ENCODE data around the gene OFD1. TPM values are rescaled to one million over a fixed set of nuclear protein-coding genes. Genes with fewer than 3 reads are reported as not detected.
A peak's percentile ranks its signal among the peaks of the same experiment; 100 is the strongest.

Gene OFD1
- total and polyA plus RNA-seq, 2 donors (not counting 3 experiments of a cell fraction or from before 2014, with no cell fraction given): 4.7 to 12.0 TPM

- H3K9ac ChIP-seq (replicated peaks; ENCODE audit: extremely low read depth, insufficient read depth, low read length): no peak overlapping the region
- H3K27me3 ChIP-seq (ENCODE audit: control insufficient read depth in 2 of 2, insufficient read depth in 2 of 2, low read length in 2 of 2): no peaks in the 10 kb centered on the region
- peaks cover 0 to 2% of the 10 kb centered on the region in 2 experiments for H3K36me3 ChIP-seq (ENCODE audit: control insufficient read depth in 2 of 2, extremely low read depth in 1 of 2, insufficient read depth in 2 of 2, low read length in 2 of 2)
- no peaks in the 10 kb centered on the region for H3K79me2 ChIP-seq (ENCODE audit: control insufficient read depth, insufficient read depth, low read length)
- CTCF ChIA-PET: interaction anchor here (1.5 kb wide), 1 partner anchor 13 kb away, joined by 5 read pairs; no protein-coding TSS in a partner anchor
- H3K9me3 ChIP-seq (replicated peaks; ENCODE audit: control insufficient read depth, insufficient read depth, low read length): no peaks in the 10 kb centered on the region
- H3K27ac ChIP-seq (ENCODE audit: insufficient read depth, low read depth, low read length): no peak overlapping the region
- TF ChIP-seq MAX (IDR thresholded peaks at IDR 0.05; ENCODE audit: insufficient read depth, insufficient read length) (no peak), JUN (IDR thresholded peaks at IDR 0.05; ENCODE audit: borderline replicate concordance, insufficient read depth, insufficient read length, low read depth) (no peak), EZH2 (IDR thresholded peaks at IDR 0.05; ENCODE audit: borderline replicate concordance, low read depth, low read length, severe bottlenecking) (no peak), CTCF (IDR thresholded peaks at IDR 0.05; ENCODE audit: extremely low read depth in 1 of 2, insufficient read depth in 1 of 2, low read depth in 1 of 2, low read length in 2 of 2) (no peak), FOS (IDR thresholded peaks at IDR 0.05; ENCODE audit: borderline replicate concordance, insufficient read depth, low read length) (no peak)
- POLR2A ChIA-PET: no interaction called here
- no peak overlapping the region for H3K4me3 ChIP-seq (replicated peaks in 1 of 3; ENCODE audit: insufficient read depth in 1 of 3, low read depth in 1 of 3, low read length in 3 of 3)
- no peaks in the 10 kb centered on the region for H4K20me1 ChIP-seq (replicated peaks; ENCODE audit: control insufficient read depth, extremely low read depth, insufficient read depth, low read length)
- dilution Hi-C loops (cut with MboI; ENCODE audit: extremely low pct_ligation_motif_present, low sequenced_read_pairs): no loop called here
- no peaks in the 10 kb centered on the region for H3K4me1 ChIP-seq (ENCODE audit: control insufficient read depth, extremely low read depth, insufficient read depth, low read length)
- H2AFZ ChIP-seq (ENCODE audit: low read depth, low read length): no peak overlapping the region
- DNase-seq (ENCODE audit: low read depth, low spot score): no peak
- FAIRE-seq: no peak
- intact Hi-C loops (cut with micrococcal nuclease): no loop called here
- no TSS peak for BruUV-seq (replicated peaks)
- no peak overlapping the region for H3K4me2 ChIP-seq (ENCODE audit: insufficient read depth, low read length)
- no peaks in the 10 kb centered on the region for H3K9me1 ChIP-seq (replicated peaks; ENCODE audit: control insufficient read depth, extremely low read depth, insufficient read depth, low read length)
Observed at GRCh38 chrX:13763489-13763888, 28.9 kb downstream of the OFD1 start.

- no peaks in the 10 kb centered on the region for H3K9me1 ChIP-seq (replicated peaks; ENCODE audit: control insufficient read depth, extremely low read depth, insufficient read depth, low read length)
- no peak overlapping the region for H3K4me3 ChIP-seq (replicated peaks in 1 of 3; ENCODE audit: insufficient read depth in 1 of 3, low read depth in 1 of 3, low read length in 3 of 3)
- no peak for TF ChIP-seq EZH2 (IDR thresholded peaks at IDR 0.05; ENCODE audit: borderline replicate concordance, low read depth, low read length, severe bottlenecking)
- TF ChIP-seq MAX (IDR thresholded peaks at IDR 0.05; ENCODE audit: insufficient read depth, insufficient read length): no peak
- no peak for TF ChIP-seq JUN (IDR thresholded peaks at IDR 0.05; ENCODE audit: borderline replicate concordance, insufficient read depth, insufficient read length, low read depth)
- no peak for TF ChIP-seq FOS (IDR thresholded peaks at IDR 0.05; ENCODE audit: borderline replicate concordance, insufficient read depth, low read length)
- TF ChIP-seq GATA2 (IDR thresholded peaks at IDR 0.05; ENCODE audit: insufficient read depth, insufficient read length, low read depth, low read length): no peak
- no peak for TF ChIP-seq MYC (IDR thresholded peaks at IDR 0.05; ENCODE audit: low read depth, low read length)
- no peak for TF ChIP-seq POLR2AphosphoS5 (IDR thresholded peaks at IDR 0.05; ENCODE audit: insufficient read depth, low read depth, low read length)
- TF ChIP-seq CTCF (IDR thresholded peaks at IDR 0.05; ENCODE audit: extremely low read depth in 1 of 2, insufficient read depth in 1 of 2, low read depth in 1 of 2, low read length in 2 of 2): no peak
- no peak for TF ChIP-seq POLR2A (IDR thresholded peaks at IDR 0.05; ENCODE audit: low read depth, low read length)
- H3K4me2 ChIP-seq (ENCODE audit: insufficient read depth, low read length): no peak overlapping the region
- H3K27ac ChIP-seq (ENCODE audit: insufficient read depth, low read depth, low read length): no peak overlapping the region
- H3K4me1 ChIP-seq (ENCODE audit: control insufficient read depth, extremely low read depth, insufficient read depth, low read length): no peaks in the 10 kb centered on the region
- H2AFZ ChIP-seq (ENCODE audit: low read depth, low read length): no peak overlapping the region
- DNase-seq (ENCODE audit: low read depth, low spot score) (no peak), FAIRE-seq (peak; percentile 72)
- H3K9me3 ChIP-seq (replicated peaks; ENCODE audit: control insufficient read depth, insufficient read depth, low read length): no peaks in the 10 kb centered on the region
- H3K27me3 ChIP-seq (ENCODE audit: control insufficient read depth in 2 of 2, insufficient read depth in 2 of 2, low read length in 2 of 2): no peaks in the 10 kb centered on the region
- H3K36me3 ChIP-seq (ENCODE audit: control insufficient read depth in 2 of 2, extremely low read depth in 1 of 2, insufficient read depth in 2 of 2, low read length in 2 of 2): peaks cover 1 to 2% of the 10 kb centered on the region in 2 experiments
- ChIA-PET CTCF (no interaction called here), POLR2A (no interaction called here)
- H3K9ac ChIP-seq (replicated peaks; ENCODE audit: extremely low read depth, insufficient read depth, low read length): no peak overlapping the region
- no peaks in the 10 kb centered on the region for H4K20me1 ChIP-seq (replicated peaks; ENCODE audit: control insufficient read depth, extremely low read depth, insufficient read depth, low read length)
- dilution Hi-C loops (cut with MboI; ENCODE audit: extremely low pct_ligation_motif_present, low sequenced_read_pairs): no loop called here
- intact Hi-C loops (cut with micrococcal nuclease): no loop called here
- H3K79me2 ChIP-seq (ENCODE audit: control insufficient read depth, insufficient read depth, low read length): no peaks in the 10 kb centered on the region
- BruUV-seq (replicated peaks): no TSS peak
Observed at GRCh38 chrX:13764281-13764680, 29.7 kb downstream of the OFD1 start.
